GM10266 (cell line): ENCODE data around the gene GIPR.
A peak's percentile ranks its signal among the peaks of the same experiment; 100 is the strongest.
"Not testable (repeated sequence)": the region's sequence is repeated elsewhere in the genome, so short reads cannot be mapped to it uniquely, and the experiment has no call there.

Experiments used
- DNase-seq: peaks from one replicate; pipeline ENCODE4 v3.0.0; 2012; ENCODE audit errors: extremely low spot score
- CTCF ChIP-seq: IDR thresholded peaks from 2 replicates; pipeline ENCODE4 v1.5.1; 2012; ENCODE audit warnings: mild to moderate bottlenecking, low read depth; ENCODE audit not compliant: control insufficient read depth, insufficient read depth; ENCODE audit errors: missing control alignments

GIPR gene

GRCh38 chr19:45712699-45713067 is 44.7 kb downstream of the GIPR start:
- DNase-seq = no peak
- TF ChIP-seq CTCF = no peak

- DNase-seq = no peak
- TF ChIP-seq CTCF = no peak
Measured at GRCh38 chr19:45713141-45713540, 45.1 kb downstream of the GIPR start.

- no peak for DNase-seq
- no peak for TF ChIP-seq CTCF
Measured at GRCh38 chr19:45715139-45715538, 47.1 kb downstream of the GIPR start.

GRCh38 chr19:45716359-45717130 is 48.5 kb downstream of the GIPR start:
- DNase-seq = no peak
- no peak for TF ChIP-seq CTCF

- peak; percentile 96 for DNase-seq
- peak; percentile 33 for TF ChIP-seq CTCF
Measured at GRCh38 chr19:45717131-45717982, 49.3 kb downstream of the GIPR start.

- no peak for TF ChIP-seq CTCF
- no peak for DNase-seq
Measured at GRCh38 chr19:45717983-45718650, 50.1 kb downstream of the GIPR start.

GRCh38 chr19:45720065-45720464 is 52.0 kb downstream of the GIPR start:
- not testable (repeated sequence) for DNase-seq

- DNase-seq = not testable (repeated sequence)
Measured at GRCh38 chr19:45728683-45729082, 60.7 kb downstream of the GIPR start.
